ENCODE results near the gene EXOC3L4. TPM values are rescaled to one million over a fixed set of nuclear protein-coding genes. Genes with fewer than 3 reads are reported as not detected.

EXOC3L4 gene
- total RNA-seq, 1 donor from 2014 or later, result not detected

- Mint-ChIP-seq H3K36me3 (ENCODE audit: low read depth, unreplicated experiment) (no peaks in the 10 kb centered on the region), H3K4me3 (ENCODE audit: unreplicated experiment) (peak overlapping the region; percentile 54), H3K27ac (ENCODE audit: unreplicated experiment) (peak overlapping the region; percentile 87), H3K27me3 (ENCODE audit: low read depth, unreplicated experiment) (peaks cover 7% of the 10 kb centered on the region), H3K9me3 (ENCODE audit: unreplicated experiment) (peaks cover 3% of the 10 kb centered on the region), H3K4me1 (ENCODE audit: low read depth, unreplicated experiment) (peaks cover 13% of the 10 kb centered on the region)
- no peak for TF ChIP-seq EZH2 (IDR thresholded peaks at IDR 0.05; ENCODE audit: insufficient read depth, low read length)
- TF ChIP-seq CTCF (IDR thresholded peaks at IDR 0.05; ENCODE audit: insufficient read depth, low read depth, low read length), result no peak
- no peak overlapping the region for H2AFZ ChIP-seq (ENCODE audit: low read depth, low read length)
- H3K4me2 ChIP-seq (ENCODE audit: low read length), result peak overlapping the region; percentile 86
- H3K4me1 ChIP-seq (ENCODE audit: insufficient read depth, low read length), result peaks cover 33% of the 10 kb centered on the region
- peak overlapping the region; percentile 58 for H3K9ac ChIP-seq (ENCODE audit: low read length)
- peaks cover under 1% of the 10 kb centered on the region for H3K27me3 ChIP-seq (ENCODE audit: insufficient read depth, low read length)
- no peaks in the 10 kb centered on the region for H3K36me3 ChIP-seq (ENCODE audit: insufficient read depth, low read length)
- no peaks in the 10 kb centered on the region for H4K20me1 ChIP-seq (ENCODE audit: insufficient read depth, low read length)
- H3K27ac ChIP-seq (ENCODE audit: low read depth, low read length), result peak overlapping the region; percentile 71
- peak overlapping the region; percentile 39 for H3K4me3 ChIP-seq (ENCODE audit: insufficient read depth, low read depth, low read length)
- DNase-seq (ENCODE audit: low read depth) (peak; percentile 76), FAIRE-seq (no peak)
- no peaks in the 10 kb centered on the region for H3K79me2 ChIP-seq (ENCODE audit: insufficient read depth, low read length)
- H3K9me3 ChIP-seq (ENCODE audit: insufficient read depth, low read depth, low read length), result no peaks in the 10 kb centered on the region
Observed at GRCh38 chr14:103109535-103110441, 15.3 kb downstream of the EXOC3L4 start.

- H3K27me3 Mint-ChIP-seq (ENCODE audit: low read depth, unreplicated experiment), result peaks cover 1% of the 10 kb centered on the region
- Histone ChIP-seq H3K4me3 (ENCODE audit: insufficient read depth, low read depth, low read length) (no peak overlapping the region), H3K9me3 (ENCODE audit: insufficient read depth, low read depth, low read length) (no peaks in the 10 kb centered on the region), H3K36me3 (ENCODE audit: insufficient read depth, low read length) (no peaks in the 10 kb centered on the region), H3K27me3 (ENCODE audit: insufficient read depth, low read length) (no peaks in the 10 kb centered on the region), H3K9ac (ENCODE audit: low read length) (peak overlapping the region; percentile 17), H2AFZ (ENCODE audit: low read depth, low read length) (peak overlapping the region; percentile 45), H3K79me2 (ENCODE audit: insufficient read depth, low read length) (no peaks in the 10 kb centered on the region), H3K4me1 (ENCODE audit: insufficient read depth, low read length) (peaks cover 35% of the 10 kb centered on the region), H4K20me1 (ENCODE audit: insufficient read depth, low read length) (no peaks in the 10 kb centered on the region), H3K4me2 (ENCODE audit: low read length) (peak overlapping the region; percentile 86), H3K27ac (ENCODE audit: low read depth, low read length) (peak overlapping the region; percentile 71)
- peak overlapping the region; percentile 78 for H3K27ac Mint-ChIP-seq (ENCODE audit: unreplicated experiment)
- H3K36me3 Mint-ChIP-seq (ENCODE audit: low read depth, unreplicated experiment), result no peaks in the 10 kb centered on the region
- H3K4me1 Mint-ChIP-seq (ENCODE audit: low read depth, unreplicated experiment), result peaks cover 14% of the 10 kb centered on the region
- no peak for FAIRE-seq
- DNase-seq (ENCODE audit: low read depth), result peak; percentile 35
- H3K9me3 Mint-ChIP-seq (ENCODE audit: unreplicated experiment), result peaks cover 4% of the 10 kb centered on the region
- no peak for TF ChIP-seq CTCF (IDR thresholded peaks at IDR 0.05; ENCODE audit: insufficient read depth, low read depth, low read length)
- TF ChIP-seq EZH2 (IDR thresholded peaks at IDR 0.05; ENCODE audit: insufficient read depth, low read length), result no peak
- peak overlapping the region; percentile 54 for H3K4me3 Mint-ChIP-seq (ENCODE audit: unreplicated experiment)
Observed at GRCh38 chr14:103110681-103111231, 16.2 kb downstream of the EXOC3L4 start.

Measured in astrocyte (in vitro differentiated cells and primary cell).